ENCODE measurements around the gene NPC1. TPM values are rescaled to one million over a fixed set of nuclear protein-coding genes. Genes with fewer than 3 reads are reported as not detected.

NPC1 gene
- total RNA-seq, 2 donors from 2014 or later = 43.6 to 44.9 TPM

DNA sequence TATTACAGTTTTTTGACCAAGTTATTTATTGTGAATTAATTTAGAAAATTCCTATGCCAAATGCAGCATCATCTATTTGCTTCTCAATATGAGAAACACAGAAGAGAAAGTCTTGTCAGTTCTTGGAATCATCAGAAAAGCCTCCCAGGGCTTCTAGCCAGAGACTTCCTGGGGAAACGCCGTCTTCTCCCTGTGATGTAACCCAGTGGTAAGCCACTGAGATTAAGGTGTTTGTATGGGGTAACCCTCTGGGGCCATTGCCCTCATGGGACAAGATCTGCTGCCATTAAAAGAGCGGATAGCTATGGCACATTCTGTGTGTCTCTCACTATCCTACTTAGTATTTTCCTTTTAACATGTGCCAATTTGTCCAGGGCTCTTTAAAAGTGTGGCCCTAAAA, 48.4 kb upstream of the NPC1 start:
- no peaks in the 10 kb centered on the region for H3K9me3 ChIP-seq (ENCODE audit: control insufficient read depth, low read length)
- no peak overlapping the region for H3K27ac Mint-ChIP-seq
- TF ChIP-seq CTCF (conservative IDR thresholded peaks at IDR 0.05) = no peak
- H3K9ac ChIP-seq (ENCODE audit: extremely low read depth, low read length, poor library complexity, severe bottlenecking) = no peak overlapping the region
- WGBS, 2 experiments (ENCODE audit: insufficient coverage in 1 of 2, insufficient read length in 1 of 2) = 71 to 95% methylated on average over 1 to 3 of the region's 3 CpGs
- no peak for DNase-seq
- peaks cover 10% of the 10 kb centered on the region for H3K4me1 Mint-ChIP-seq
- no peaks in the 10 kb centered on the region for H3K36me3 Mint-ChIP-seq (ENCODE audit: low read depth)
- no peak overlapping the region for H3K27ac ChIP-seq (ENCODE audit: low read depth, low read length)
- H3K27me3 Mint-ChIP-seq (ENCODE audit: insufficient read depth) = no peaks in the 10 kb centered on the region
- H3K4me1 ChIP-seq (ENCODE audit: control insufficient read depth, insufficient read depth, low read length) = no peaks in the 10 kb centered on the region
- H3K36me3 ChIP-seq (ENCODE audit: control insufficient read depth, insufficient read depth, low read length) = no peaks in the 10 kb centered on the region
- no peak overlapping the region for H3K4me3 Mint-ChIP-seq
- no peaks in the 10 kb centered on the region for H3K27me3 ChIP-seq (ENCODE audit: control insufficient read depth, insufficient read depth, low read length, poor library complexity, severe bottlenecking)
- H3K4me3 ChIP-seq (ENCODE audit: low read length) = no peak overlapping the region
- no peaks in the 10 kb centered on the region for H3K9me3 Mint-ChIP-seq

DNA sequence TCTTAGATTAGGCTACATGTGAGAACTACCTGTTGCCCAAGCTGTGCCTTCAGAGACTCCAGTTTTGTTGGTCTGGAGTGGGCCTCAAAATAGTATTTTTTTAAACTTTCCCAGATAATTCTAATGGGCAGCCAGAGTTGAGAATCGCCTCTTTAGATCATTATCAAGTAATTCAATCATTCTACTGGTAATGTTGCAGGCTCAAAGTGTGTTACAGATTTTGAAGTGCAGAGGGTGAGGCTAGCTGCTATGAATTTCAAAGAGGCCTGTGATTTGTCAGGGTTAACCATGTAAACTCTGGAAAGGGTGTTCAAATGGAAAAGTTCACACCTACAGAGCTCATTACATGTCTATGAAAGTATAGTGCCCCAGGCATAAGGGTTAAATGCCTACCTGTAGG, 46.3 kb upstream of the NPC1 start:
- TF ChIP-seq CTCF (conservative IDR thresholded peaks at IDR 0.05) = no peak
- no peak overlapping the region for H3K27ac ChIP-seq (ENCODE audit: low read depth, low read length)
- H3K27me3 Mint-ChIP-seq (ENCODE audit: insufficient read depth) = no peaks in the 10 kb centered on the region
- DNase-seq = no peak
- H3K4me1 Mint-ChIP-seq = peaks cover 10% of the 10 kb centered on the region
- no peaks in the 10 kb centered on the region for H3K9me3 ChIP-seq (ENCODE audit: control insufficient read depth, low read length)
- H3K27me3 ChIP-seq (ENCODE audit: control insufficient read depth, insufficient read depth, low read length, poor library complexity, severe bottlenecking) = no peaks in the 10 kb centered on the region
- H3K9ac ChIP-seq (ENCODE audit: extremely low read depth, low read length, poor library complexity, severe bottlenecking) = no peak overlapping the region
- no peak overlapping the region for H3K4me3 ChIP-seq (ENCODE audit: low read length)
- no peak overlapping the region for H3K27ac Mint-ChIP-seq
- no peaks in the 10 kb centered on the region for H3K9me3 Mint-ChIP-seq
- H3K36me3 Mint-ChIP-seq (ENCODE audit: low read depth) = no peaks in the 10 kb centered on the region
- H3K36me3 ChIP-seq (ENCODE audit: control insufficient read depth, insufficient read depth, low read length) = no peaks in the 10 kb centered on the region
- no peaks in the 10 kb centered on the region for H3K4me1 ChIP-seq (ENCODE audit: control insufficient read depth, insufficient read depth, low read length)
- H3K4me3 Mint-ChIP-seq = no peak overlapping the region
- WGBS, 2 experiments (ENCODE audit: insufficient coverage in 1 of 2, insufficient read length in 1 of 2) = 100% methylated on average over 1 of the region's 1 CpG; no CpG with 5 or more reads in 1 of the 2 experiments

GRCh38 chr18:23631746-23632145, 45.4 kb upstream of the NPC1 start:
- H3K36me3 Mint-ChIP-seq (ENCODE audit: low read depth) = no peaks in the 10 kb centered on the region
- H3K4me3 Mint-ChIP-seq = no peak overlapping the region
- H3K27ac Mint-ChIP-seq = no peak overlapping the region
- DNase-seq = peak; percentile 69
- no peaks in the 10 kb centered on the region for H3K9me3 ChIP-seq (ENCODE audit: control insufficient read depth, low read length)
- whole genome bisulfite sequencing, 2 experiments (ENCODE audit: insufficient coverage in 1 of 2, insufficient read length in 1 of 2) = 50 to 63% methylated on average over 6 to 11 of the region's 11 CpGs
- peaks cover 10% of the 10 kb centered on the region for H3K4me1 Mint-ChIP-seq
- H3K36me3 ChIP-seq (ENCODE audit: control insufficient read depth, insufficient read depth, low read length) = no peaks in the 10 kb centered on the region
- H3K27me3 ChIP-seq (ENCODE audit: control insufficient read depth, insufficient read depth, low read length, poor library complexity, severe bottlenecking) = no peaks in the 10 kb centered on the region
- no peaks in the 10 kb centered on the region for H3K27me3 Mint-ChIP-seq (ENCODE audit: insufficient read depth)
- no peak overlapping the region for H3K9ac ChIP-seq (ENCODE audit: extremely low read depth, low read length, poor library complexity, severe bottlenecking)
- H3K27ac ChIP-seq (ENCODE audit: low read depth, low read length) = no peak overlapping the region
- peak; percentile 20 for TF ChIP-seq CTCF (conservative IDR thresholded peaks at IDR 0.05)
- no peaks in the 10 kb centered on the region for H3K4me1 ChIP-seq (ENCODE audit: control insufficient read depth, insufficient read depth, low read length)
- H3K9me3 Mint-ChIP-seq = no peaks in the 10 kb centered on the region
- H3K4me3 ChIP-seq (ENCODE audit: low read length) = no peak overlapping the region

All from endodermal cell (in vitro differentiated cells).